ENCODE data around the gene SERPINA5. TPM values are rescaled to one million over a fixed set of nuclear protein-coding genes. Genes with fewer than 3 reads are reported as not detected.
A peak's percentile ranks its signal among the peaks of the same experiment; 100 is the strongest.

The SERPINA5 gene
- total RNA-seq, 1 donor from 2014 or later: 2.4 TPM

GRCh38 chr14:94545131-94545841 is 35.9 kb upstream of the SERPINA5 start:
- no peak for DNase-seq (ENCODE audit: low read depth)
- H3K4me3 ChIP-seq (ENCODE audit: low read depth, low read length): no peak overlapping the region
- no peak for TF ChIP-seq CTCF (conservative IDR thresholded peaks at IDR 0.05; ENCODE audit: low read depth, low read length)

- no peak overlapping the region for H3K4me3 ChIP-seq (ENCODE audit: low read depth, low read length)
- DNase-seq (ENCODE audit: low read depth): no peak
- TF ChIP-seq CTCF (conservative IDR thresholded peaks at IDR 0.05; ENCODE audit: low read depth, low read length): no peak
Measured at GRCh38 chr14:94547151-94547680, 34.0 kb upstream of the SERPINA5 start.

- H3K4me3 ChIP-seq (ENCODE audit: low read depth, low read length): no peak overlapping the region
- no peak for TF ChIP-seq CTCF (conservative IDR thresholded peaks at IDR 0.05; ENCODE audit: low read depth, low read length)
- DNase-seq (ENCODE audit: low read depth): no peak
Measured at GRCh38 chr14:94547726-94548125, 33.5 kb upstream of the SERPINA5 start.

GRCh38 chr14:94548131-94548998 is 32.9 kb upstream of the SERPINA5 start:
- DNase-seq (ENCODE audit: low read depth): no peak
- H3K4me3 ChIP-seq (ENCODE audit: low read depth, low read length): no peak overlapping the region
- no peak for TF ChIP-seq CTCF (conservative IDR thresholded peaks at IDR 0.05; ENCODE audit: low read depth, low read length)

GRCh38 chr14:94548999-94549985 is 31.9 kb upstream of the SERPINA5 start:
- DNase-seq (ENCODE audit: low read depth): no peak
- TF ChIP-seq CTCF (conservative IDR thresholded peaks at IDR 0.05; ENCODE audit: low read depth, low read length): peak; percentile 80
- no peak overlapping the region for H3K4me3 ChIP-seq (ENCODE audit: low read depth, low read length)

- DNase-seq (ENCODE audit: low read depth): no peak
- no peak overlapping the region for H3K4me3 ChIP-seq (ENCODE audit: low read depth, low read length)
- TF ChIP-seq CTCF (conservative IDR thresholded peaks at IDR 0.05; ENCODE audit: low read depth, low read length): no peak
Measured at GRCh38 chr14:94550041-94550440, 31.2 kb upstream of the SERPINA5 start.
